Activated T-helper 1 cell treated with anti-CD3 and anti-CD28 coated beads, Interleukin-12 subunit alpha, Interleukin-12 subunit beta, Interleukin-2, Interleukin-4 antibody, amounts not matched to agents 30 ng/mL and 10 ng/mL and 1 ng/mL, durations not matched to agents 14 hours and 24 hours and 36 hours (primary cell): ENCODE results near the gene JAM2. TPM values are rescaled to one million over a fixed set of nuclear protein-coding genes. Genes with fewer than 3 reads are reported as not detected.
"Not testable (repeated sequence)": the region's sequence is repeated elsewhere in the genome, so short reads cannot be mapped to it uniquely, and the experiment has no call there.

Experiments
- DNase-seq: peaks from one replicate; pipeline ENCODE4 v3.0.0; 2021; ENCODE audit warnings: low spot score
- H3K27ac Mint-ChIP-seq: one replicate; pipeline ENCODE4 v1.8.0; 2021; ENCODE audit warnings: mild to moderate bottlenecking, mixed read lengths
- H3K27me3 Mint-ChIP-seq: one replicate; pipeline ENCODE4 v1.8.0; 2022; ENCODE audit warnings: mild to moderate bottlenecking, moderate library complexity, mixed read lengths; ENCODE audit not compliant: insufficient read depth
- H3K36me3 Mint-ChIP-seq: one replicate; pipeline ENCODE4 v1.8.0; 2021; ENCODE audit warnings: low read depth, mixed read lengths
- H3K4me1 Mint-ChIP-seq: one replicate; pipeline ENCODE4 v1.8.0; 2021; ENCODE audit warnings: low read depth, mixed read lengths
- H3K4me3 Mint-ChIP-seq: one replicate; pipeline ENCODE4 v1.8.0; 2021; ENCODE audit warnings: mild to moderate bottlenecking, moderate library complexity, mixed read lengths
- H3K9me3 Mint-ChIP-seq: one replicate; pipeline ENCODE4 v1.8.0; 2021; ENCODE audit warnings: mixed read lengths
- intact Hi-C: fragments of 100-400 bp; cut with micrococcal nuclease; formaldehyde crosslinking; loops from one replicate; pipeline ENCODE4 v1.15.1; 2024
- total RNA-seq: library from RNA; stranded (reverse); gene quantifications from 2 replicates; pipeline ENCODE4 v1.2.3, GENCODE V29; 2022

The JAM2 gene
- total RNA-seq, 1 donor from 2014 or later = 0.29 TPM

DNA sequence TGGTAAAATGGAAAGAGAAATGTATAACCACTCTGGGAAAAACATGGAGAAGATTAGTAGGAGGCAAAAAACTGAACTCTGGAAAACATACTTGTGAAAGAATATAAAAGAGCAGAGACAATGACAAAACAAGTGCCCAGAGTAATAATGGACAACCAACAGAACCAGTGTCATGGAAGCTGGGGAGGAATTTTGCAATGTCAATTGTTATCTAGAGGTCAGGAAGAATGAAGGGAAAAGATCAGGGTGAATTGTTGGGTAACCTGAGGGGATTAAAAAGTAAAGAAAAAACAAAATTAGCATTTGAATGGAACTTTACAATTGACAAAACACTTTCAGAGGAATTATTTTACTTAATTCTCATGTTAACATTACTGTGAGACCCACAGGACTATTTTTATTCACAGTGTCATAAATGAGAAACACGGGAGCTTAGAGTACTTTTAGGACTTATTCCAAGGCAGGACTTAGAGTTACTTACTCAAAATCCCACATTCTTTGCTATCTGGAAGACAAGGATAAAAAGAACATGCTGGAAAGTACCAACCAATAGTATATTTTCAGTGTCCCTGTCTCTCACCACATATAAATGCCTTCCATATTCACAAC, 19.5 kb downstream of the JAM2 start:
- Mint-ChIP-seq H3K27me3 (peaks cover 6% of the 10 kb centered on the region), H3K36me3 (no peaks in the 10 kb centered on the region), H3K4me1 (no peaks in the 10 kb centered on the region), H3K27ac (no peak overlapping the region), H3K9me3 (no peaks in the 10 kb centered on the region), H3K4me3 (no peak overlapping the region)
- DNase-seq = no peak
- intact Hi-C loops = no loop called here

- DNase-seq = no peak
- Mint-ChIP-seq H3K27ac (no peak overlapping the region), H3K36me3 (no peaks in the 10 kb centered on the region), H3K9me3 (no peaks in the 10 kb centered on the region), H3K4me1 (no peaks in the 10 kb centered on the region), H3K4me3 (no peak overlapping the region), H3K27me3 (peaks cover 8% of the 10 kb centered on the region)
- intact Hi-C loops = no loop called here
Measured at GRCh38 chr21:25660233-25660632, 21.2 kb downstream of the JAM2 start.

DNA sequence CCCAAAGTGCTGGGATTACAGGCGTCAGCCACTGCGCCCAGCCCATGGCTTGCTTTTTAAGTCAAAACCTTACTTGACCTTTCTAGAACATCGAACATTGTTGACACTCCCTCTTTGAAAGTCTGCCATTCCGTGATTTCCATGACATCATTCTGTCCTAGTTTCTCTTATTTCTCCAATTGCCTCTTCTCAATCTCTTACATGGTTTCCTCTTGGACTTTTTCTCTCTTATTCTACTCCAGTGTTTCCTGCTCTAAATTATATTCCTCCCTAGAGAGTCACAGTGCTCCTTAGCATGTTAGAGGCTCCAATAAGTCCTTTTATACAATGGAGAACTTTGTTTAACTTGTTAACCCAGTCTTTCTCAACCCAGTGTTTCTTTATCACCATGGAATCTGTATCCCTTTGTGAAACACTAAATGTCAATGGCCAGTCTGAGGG, 25.5 kb downstream of the JAM2 start:
- intact Hi-C loops = no loop called here
- H3K9me3 Mint-ChIP-seq = no peaks in the 10 kb centered on the region
- no peaks in the 10 kb centered on the region for H3K4me1 Mint-ChIP-seq
- H3K4me3 Mint-ChIP-seq = no peak overlapping the region
- H3K27me3 Mint-ChIP-seq = peaks cover 8% of the 10 kb centered on the region
- DNase-seq = no peak
- no peak overlapping the region for H3K27ac Mint-ChIP-seq
- no peaks in the 10 kb centered on the region for H3K36me3 Mint-ChIP-seq

DNA sequence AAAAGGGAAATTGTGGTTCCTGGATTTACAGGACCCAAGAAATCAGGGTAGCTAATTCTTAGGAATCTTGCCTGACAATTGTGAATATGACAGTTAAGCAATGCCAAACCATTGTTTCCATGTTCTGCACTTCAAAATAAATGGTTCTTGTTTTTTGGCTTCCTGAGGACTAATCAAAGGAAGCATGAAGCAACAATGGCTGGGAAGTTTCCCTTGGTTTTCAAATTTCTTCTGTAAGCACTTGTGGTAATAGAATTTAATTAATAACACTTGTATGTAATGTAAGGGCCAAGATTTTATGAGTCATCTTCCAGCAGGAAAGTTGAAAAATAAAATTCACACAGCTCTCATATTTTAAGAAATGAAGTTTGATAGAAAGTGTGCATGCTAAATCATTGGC, 31.7 kb downstream of the JAM2 start:
- Mint-ChIP-seq H3K4me1 (no peaks in the 10 kb centered on the region), H3K27ac (no peak overlapping the region), H3K4me3 (no peak overlapping the region), H3K27me3 (peaks cover 6% of the 10 kb centered on the region), H3K9me3 (no peaks in the 10 kb centered on the region), H3K36me3 (no peaks in the 10 kb centered on the region)
- DNase-seq = no peak
- intact Hi-C loops = no loop called here

DNA sequence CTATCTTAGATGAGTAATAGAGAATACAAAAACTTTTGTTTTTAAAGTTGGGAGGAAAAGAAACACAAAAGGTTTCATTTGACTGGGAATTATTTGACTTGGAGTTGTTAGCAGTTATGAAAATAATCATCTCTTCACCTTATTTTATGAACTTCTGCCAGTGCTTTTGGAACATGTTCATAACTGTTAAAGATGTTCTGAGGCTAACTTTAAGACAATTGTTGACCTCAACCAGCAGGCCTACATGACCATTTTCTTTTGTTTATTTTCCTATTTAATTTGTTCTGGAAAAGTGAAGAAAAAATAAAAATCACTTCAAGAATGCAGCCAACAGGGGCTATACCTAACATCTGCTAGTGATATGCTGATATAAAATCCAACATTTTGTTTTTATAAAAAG, 37.4 kb downstream of the JAM2 start:
- intact Hi-C loops = no loop called here
- Mint-ChIP-seq H3K27me3 (peaks cover 2% of the 10 kb centered on the region), H3K9me3 (no peaks in the 10 kb centered on the region), H3K4me1 (no peaks in the 10 kb centered on the region), H3K27ac (no peak overlapping the region), H3K36me3 (no peaks in the 10 kb centered on the region), H3K4me3 (no peak overlapping the region)
- no peak for DNase-seq

DNA sequence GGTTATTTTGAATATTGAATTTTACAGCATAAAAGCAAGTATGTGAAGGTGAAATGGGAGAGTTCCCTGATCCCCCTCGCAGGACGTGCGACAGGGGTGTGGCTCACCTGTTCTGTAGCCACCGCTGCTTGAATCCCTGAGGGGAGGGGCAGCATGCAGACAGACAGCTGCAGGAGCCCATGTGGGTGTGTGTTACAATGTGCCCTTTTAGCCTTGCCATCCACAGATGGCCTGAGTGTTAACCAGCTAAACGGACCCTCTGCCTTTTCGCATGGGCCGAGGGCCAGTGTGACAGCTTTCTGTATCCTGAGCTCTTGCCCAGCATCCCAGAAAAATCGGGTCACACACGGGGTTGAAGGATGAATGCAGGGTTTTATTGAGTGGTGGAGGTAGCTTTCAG, 43.3 kb downstream of the JAM2 start:
- Mint-ChIP-seq H3K27me3 (peaks cover 2% of the 10 kb centered on the region), H3K4me1 (no peaks in the 10 kb centered on the region), H3K9me3 (no peaks in the 10 kb centered on the region), H3K4me3 (no peak overlapping the region), H3K36me3 (no peaks in the 10 kb centered on the region), H3K27ac (no peak overlapping the region)
- intact Hi-C loops = no loop called here
- DNase-seq = no peak

GRCh38 chr21:25687787-25688186, 48.7 kb downstream of the JAM2 start:
- H3K4me1 Mint-ChIP-seq = no peaks in the 10 kb centered on the region
- no peak for DNase-seq

GRCh38 chr21:25688275-25689155, 49.5 kb downstream of the JAM2 start:
- H3K4me3 Mint-ChIP-seq = no peak overlapping the region
- DNase-seq = no peak
- no peaks in the 10 kb centered on the region for H3K4me1 Mint-ChIP-seq
- H3K27me3 Mint-ChIP-seq = peaks cover 2% of the 10 kb centered on the region
- intact Hi-C loops = no loop called here
- no peaks in the 10 kb centered on the region for H3K36me3 Mint-ChIP-seq
- no peak overlapping the region for H3K27ac Mint-ChIP-seq
- no peaks in the 10 kb centered on the region for H3K9me3 Mint-ChIP-seq

More at GRCh38 chr21:25687787-25688186, 48.7 kb downstream of the JAM2 start:
- H3K27me3 Mint-ChIP-seq = peaks cover 2% of the 10 kb centered on the region
- no peak overlapping the region for H3K4me3 Mint-ChIP-seq
- H3K9me3 Mint-ChIP-seq = no peaks in the 10 kb centered on the region
- H3K36me3 Mint-ChIP-seq = no peaks in the 10 kb centered on the region
- intact Hi-C loops = no loop called here
- no peak overlapping the region for H3K27ac Mint-ChIP-seq

GRCh38 chr21:25689226-25689625, 50.2 kb downstream of the JAM2 start:
- intact Hi-C loops = no loop called here

DNA sequence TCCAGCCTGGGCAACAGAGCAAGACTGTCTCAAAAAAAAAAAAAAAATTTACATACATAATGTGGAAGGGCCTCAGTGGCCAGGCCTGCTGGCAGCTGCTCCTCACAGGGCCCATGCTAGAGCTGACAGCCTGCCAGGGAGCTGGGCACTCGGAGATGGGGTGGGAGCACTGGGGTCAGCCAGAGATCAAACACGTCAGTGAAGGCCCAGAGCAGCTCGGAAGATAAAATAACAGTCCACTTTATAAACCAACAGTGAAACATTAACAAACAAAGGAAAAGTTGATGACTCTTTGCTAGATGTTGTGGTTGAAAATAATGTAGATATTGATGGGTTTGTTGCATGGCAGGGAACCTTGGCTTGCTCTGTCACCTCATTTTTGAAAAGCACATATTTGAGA, 52.9 kb downstream of the JAM2 start:
- Mint-ChIP-seq H3K27ac (no peak overlapping the region), H3K4me3 (no peak overlapping the region), H3K4me1 (no peaks in the 10 kb centered on the region), H3K27me3 (peaks cover 5% of the 10 kb centered on the region), H3K36me3 (no peaks in the 10 kb centered on the region), H3K9me3 (no peaks in the 10 kb centered on the region)
- intact Hi-C loops = no loop called here
- no peak for DNase-seq

More at GRCh38 chr21:25689226-25689625, 50.2 kb downstream of the JAM2 start:
- H3K27me3 Mint-ChIP-seq = peaks cover 2% of the 10 kb centered on the region
- no peak overlapping the region for H3K4me3 Mint-ChIP-seq
- H3K27ac Mint-ChIP-seq = no peak overlapping the region
- DNase-seq = no peak
- no peaks in the 10 kb centered on the region for H3K4me1 Mint-ChIP-seq
- no peaks in the 10 kb centered on the region for H3K9me3 Mint-ChIP-seq
- H3K36me3 Mint-ChIP-seq = no peaks in the 10 kb centered on the region

DNA sequence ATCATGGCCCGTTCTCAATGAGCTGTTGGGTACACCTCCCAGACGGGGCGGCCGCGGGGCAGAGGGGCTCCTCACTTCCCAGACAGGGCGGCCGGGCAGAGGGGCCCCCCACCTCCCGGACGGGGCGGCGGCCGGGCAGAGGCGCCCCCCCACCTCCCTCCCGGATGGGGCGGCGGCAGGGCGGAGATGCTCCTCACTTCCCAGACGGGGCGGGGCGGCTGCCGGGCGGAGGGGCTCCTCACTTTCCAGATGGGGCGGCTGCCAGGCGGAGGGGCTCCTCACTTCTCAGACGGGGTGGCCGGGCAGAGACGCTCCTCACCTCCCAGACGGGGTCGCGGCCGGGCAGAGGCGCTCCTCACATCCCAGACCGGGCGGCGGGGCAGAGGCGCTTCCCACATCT, 56.4 kb downstream of the JAM2 start:
- H3K27me3 Mint-ChIP-seq, H3K4me3 Mint-ChIP-seq, H3K4me1 Mint-ChIP-seq, H3K27ac Mint-ChIP-seq, H3K9me3 Mint-ChIP-seq, intact Hi-C loops, DNase-seq, H3K36me3 Mint-ChIP-seq: not testable (repeated sequence)

GRCh38 chr21:25700741-25701140, 61.7 kb downstream of the JAM2 start:
- intact Hi-C loops = no loop called here
- H3K27me3 Mint-ChIP-seq = peaks cover 4% of the 10 kb centered on the region

GRCh38 chr21:25701529-25701928, 62.5 kb downstream of the JAM2 start:
- Mint-ChIP-seq H3K4me1 (no peaks in the 10 kb centered on the region), H3K27me3 (peaks cover 4% of the 10 kb centered on the region), H3K27ac (no peak overlapping the region), H3K9me3 (no peaks in the 10 kb centered on the region), H3K36me3 (no peaks in the 10 kb centered on the region), H3K4me3 (no peak overlapping the region)
- intact Hi-C loops = no loop called here
- no peak for DNase-seq

More at GRCh38 chr21:25700741-25701140, 61.7 kb downstream of the JAM2 start:
- H3K4me1 Mint-ChIP-seq = no peaks in the 10 kb centered on the region
- no peak for DNase-seq
- no peaks in the 10 kb centered on the region for H3K36me3 Mint-ChIP-seq
- no peaks in the 10 kb centered on the region for H3K9me3 Mint-ChIP-seq
- H3K4me3 Mint-ChIP-seq = no peak overlapping the region
- no peak overlapping the region for H3K27ac Mint-ChIP-seq
